Right cardiac atrium (tissue), 5 donors: ENCODE results near the gene TAF12. TPM values are rescaled to one million over a fixed set of nuclear protein-coding genes. Genes with fewer than 3 reads are reported as not detected.
"Not testable (repeated sequence)": the region's sequence is repeated elsewhere in the genome, so short reads cannot be mapped to it uniquely, and the experiment has no call there.

Experiments used
- ATAC-seq, 2 donors: fragments of 200-7000 bp; cut with Tn5 transposase; one replicate each; pipeline versions ENCODE4 v1.8.0 to v1.9.1; 2020; ENCODE audit warnings: moderate library complexity in 2 of 2, mild to moderate bottlenecking in 1 of 2
- DNase-seq, 3 donors: peaks; one replicate each; pipeline ENCODE4 v3.0.0-alpha.2; 2020
- H3K27ac ChIP-seq: one replicate; pipeline ENCODE4 v1.5.1; 2013; ENCODE audit warnings: mild to moderate bottlenecking, low read length, control low read depth, moderate library complexity
- H3K27me3 ChIP-seq: one replicate; pipeline ENCODE4 v1.6.1; 2013; ENCODE audit not compliant: control insufficient read depth, insufficient read depth
- H3K4me1 ChIP-seq: one replicate; pipeline ENCODE4 v1.6.1; 2013; ENCODE audit warnings: low read length; ENCODE audit not compliant: control insufficient read depth, insufficient read depth
- H3K4me3 ChIP-seq: one replicate; pipeline ENCODE4 v1.5.1; 2013; ENCODE audit warnings: low read length, control low read depth
- H3K9me3 ChIP-seq: one replicate; pipeline ENCODE4 v1.6.1; 2013; ENCODE audit warnings: low read length; ENCODE audit not compliant: control insufficient read depth
- WGBS: extraction: QIAGEN DNeasy Blood & Tissue Kit; methylation state at CpG from one replicate; pipeline ENCODE4 v1.1.7; 2013; 5-methylcytosine and 5-hydroxymethylcytosine counted together
- intact Hi-C, 4 donors: fragments of 100-400 bp; cut with DNase I; formaldehyde crosslinking; loops; one replicate each; pipeline versions ENCODE4 v1.11.0 to v1.14.0; 2022 to 2023
- polyA plus RNA-seq: library from polyadenylated mRNA; stranded (reverse); fragments of 200-250 nt; gene quantifications from one replicate; pipeline ENCODE4 v1.2.3, GENCODE V29; 2013
- total RNA-seq, 4 donors: library from RNA; stranded (reverse); fragmentation: NEBNext Ultra II Directional; extraction: Animal tissue kit (Norgen Biotek cat#: 25700); gene quantifications; one replicate each; pipeline ENCODE4 v1.2.1, GENCODE V29; 2021
- donor health status: healthy with polysubstance abuse.
- donor health status: DM: no; HTN: yes; CAD: no.
- donor health status: DM: no; HTN: no; CAD: no.
- donor health status: DM: no; HTN: yes; CAD: no; lungs with severe emphysema.
- donor health status: DM: yes; HTN: yes; CAD: no.

TAF12 gene
- total and polyA plus RNA-seq, 5 donors = 17.2 to 34.0 (median 22.8) TPM

GRCh38 chr1:28601696-28602095, 41.2 kb downstream of the TAF12 start:
- DNase-seq (no peak), ATAC-seq (peak; percentile 49 to 51)
- WGBS = 67% methylated on average over 3 of the region's 3 CpGs
- H3K27ac ChIP-seq = no peak overlapping the region
- intact Hi-C loops = loop anchor here (5.0 to 10.0 kb wide), 5 partner anchors 84 to 247 kb away; partner anchors contain the start of gene PHACTR4 (in 1 of the 4)
- H3K27me3 ChIP-seq = no peaks in the 10 kb centered on the region
- no peaks in the 10 kb centered on the region for H3K9me3 ChIP-seq
- H3K4me3 ChIP-seq = no peak overlapping the region
- H3K4me1 ChIP-seq = no peaks in the 10 kb centered on the region

- WGBS = 96% methylated on average over 11 of the region's 11 CpGs
- ATAC-seq, intact Hi-C loops, H3K4me1 ChIP-seq, H3K4me3 ChIP-seq, H3K27me3 ChIP-seq, H3K9me3 ChIP-seq, H3K27ac ChIP-seq, DNase-seq: not testable (repeated sequence)
Measured at GRCh38 chr1:28596276-28596675, 46.6 kb downstream of the TAF12 start.

GRCh38 chr1:28595412-28596191, 47.3 kb downstream of the TAF12 start:
- ATAC-seq (no peak), DNase-seq (no peak)
- Histone ChIP-seq H3K27me3 (no peaks in the 10 kb centered on the region), H3K27ac (no peak overlapping the region), H3K4me3 (no peak overlapping the region), H3K4me1 (no peaks in the 10 kb centered on the region), H3K9me3 (no peaks in the 10 kb centered on the region)
- intact Hi-C loops = no loop called here
- 93% methylated on average over 10 of the region's 10 CpGs for WGBS

GRCh38 chr1:28594686-28595411, 48.0 kb downstream of the TAF12 start:
- DNase-seq = peak in 2 of 3 donors; percentile 25 to 52
- H3K27me3 ChIP-seq, H3K9me3 ChIP-seq, intact Hi-C loops, ATAC-seq, H3K4me1 ChIP-seq, H3K27ac ChIP-seq, H3K4me3 ChIP-seq: not testable (repeated sequence)
- WGBS = 54% methylated on average over 7 of the region's 7 CpGs

GRCh38 chr1:28593988-28594356, 48.9 kb downstream of the TAF12 start:
- H3K27me3 ChIP-seq, DNase-seq, H3K9me3 ChIP-seq, ATAC-seq, H3K4me1 ChIP-seq, H3K27ac ChIP-seq, H3K4me3 ChIP-seq, intact Hi-C loops: not testable (repeated sequence)
- 83% methylated on average over 3 of the region's 3 CpGs for WGBS

- H3K27ac ChIP-seq = no peak overlapping the region
- WGBS = 2% methylated on average over 81 of the region's 81 CpGs
- no peaks in the 10 kb centered on the region for H3K9me3 ChIP-seq
- H3K4me1 ChIP-seq = no peaks in the 10 kb centered on the region
- ATAC-seq (peak; percentile 69 to 74), DNase-seq (peak; percentile 29 to 71 (median 65))
- intact Hi-C loops = no loop called here
- H3K4me3 ChIP-seq = peak overlapping the region; percentile 50
- no peaks in the 10 kb centered on the region for H3K27me3 ChIP-seq
Measured at GRCh38 chr1:28592321-28593071, 50.4 kb downstream of the TAF12 start.

DNA sequence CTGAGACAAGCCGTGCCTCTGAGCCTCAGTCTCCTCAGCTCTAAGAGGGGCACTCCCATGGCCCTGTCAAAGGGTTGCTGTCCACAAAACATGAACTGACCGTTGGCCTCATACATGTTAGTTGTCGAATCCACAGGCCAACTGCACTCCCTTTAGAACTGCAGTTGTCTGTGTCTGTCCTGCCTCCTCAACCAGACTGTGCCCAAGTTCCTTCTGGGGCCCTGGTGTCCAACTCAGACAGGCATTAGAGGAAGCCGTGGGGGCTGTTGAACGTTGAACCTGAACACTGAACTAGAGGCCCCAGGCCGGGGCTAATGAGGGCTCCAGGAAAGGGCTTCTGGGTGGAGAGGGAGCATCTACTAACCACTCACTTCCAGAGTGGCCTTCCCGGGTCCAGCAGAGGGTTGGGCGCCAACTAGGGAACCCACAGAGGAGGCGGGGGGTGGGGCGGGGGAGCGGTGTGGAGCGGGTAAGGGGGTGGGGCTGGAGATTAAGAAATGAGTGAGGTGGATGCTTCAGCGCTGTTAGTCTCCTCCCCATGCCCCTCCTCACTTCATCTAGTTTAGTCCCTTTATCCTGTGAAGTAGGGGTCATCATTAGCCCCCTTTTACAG, 51.1 kb downstream of the TAF12 start, which contains the start of gene RAB42:
RAB42 (plus strand) TSS at position 558 of the 613 bp plus-strand sequence. CDS start 247 bp downstream, outside the sequence.
- H3K4me3 ChIP-seq = peak within 1 kb of the TSS; percentile 50
- H3K4me1 ChIP-seq = no peaks in the 10 kb centered on the region
- H3K27ac ChIP-seq = no peak within 1 kb of the TSS
- H3K9me3 ChIP-seq = no peaks in the 10 kb centered on the region
- no peaks in the 10 kb centered on the region for H3K27me3 ChIP-seq
- intact Hi-C loops = no loop called here
- WGBS = 24% methylated on average over 13 of the region's 13 CpGs
- ATAC-seq (peak; percentile 57 to 76), DNase-seq (peak; percentile 54 to 80 (median 78))

DNA sequence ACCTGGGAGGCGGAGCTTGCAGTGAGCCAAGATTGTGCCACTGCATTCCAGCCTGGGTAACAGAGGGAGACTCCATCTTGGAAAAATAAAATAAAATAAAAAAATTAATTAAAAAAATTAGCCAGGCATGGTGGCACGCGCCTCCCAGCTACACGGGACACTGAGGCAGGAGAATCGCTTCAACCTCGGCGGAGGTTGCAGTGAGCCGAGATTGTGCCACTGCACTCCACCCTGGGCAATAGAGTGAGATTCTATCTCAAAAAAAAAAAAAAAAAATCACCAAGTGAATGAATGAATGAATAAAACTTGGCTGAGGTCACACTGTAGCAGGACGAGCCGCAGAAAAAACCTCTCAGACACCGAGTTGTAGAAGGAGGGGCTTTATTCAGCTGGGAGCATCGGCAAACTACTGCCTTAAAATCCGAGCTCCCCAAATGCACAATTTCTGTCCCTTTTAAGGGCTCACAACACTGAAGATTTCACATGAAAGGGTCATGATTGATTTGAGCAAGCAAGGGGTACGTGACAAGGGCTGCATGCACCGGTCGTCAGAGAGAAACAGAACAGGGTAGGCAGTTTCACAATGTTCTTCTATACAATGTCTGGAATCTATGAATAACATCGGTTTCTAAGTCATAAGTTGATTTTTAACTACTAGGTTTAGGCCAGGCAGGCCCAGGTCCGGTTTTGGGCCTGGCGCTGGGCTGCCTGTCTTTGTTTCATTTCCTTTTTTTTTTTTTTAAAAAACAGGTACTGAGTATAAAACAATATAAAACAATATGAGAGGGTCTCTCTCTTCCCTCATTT, 56.1 kb downstream of the TAF12 start:
- H3K4me1 ChIP-seq, ATAC-seq, H3K27me3 ChIP-seq, DNase-seq, H3K4me3 ChIP-seq, H3K27ac ChIP-seq, H3K9me3 ChIP-seq, intact Hi-C loops: not testable (repeated sequence)
- 91% methylated on average over 19 of the region's 19 CpGs for WGBS

- H3K27ac ChIP-seq = peak overlapping the region; percentile 85
- intact Hi-C loops = no loop called here
- peaks cover 7% of the 10 kb centered on the region for H3K4me1 ChIP-seq
- H3K4me3 ChIP-seq = peak overlapping the region; percentile 70
- WGBS = 1% methylated on average over 10 of the region's 10 CpGs
- H3K9me3 ChIP-seq = no peaks in the 10 kb centered on the region
- no peaks in the 10 kb centered on the region for H3K27me3 ChIP-seq
- DNase-seq (no peak), ATAC-seq (peak; percentile 30 to 31)
Measured at GRCh38 chr1:28582248-28582615, 60.6 kb downstream of the TAF12 start.
